ENCODE data around the gene ATP6V0C. TPM values are rescaled to one million over a fixed set of nuclear protein-coding genes. Genes with fewer than 3 reads are reported as not detected.
"Not testable (repeated sequence)": the region's sequence is repeated elsewhere in the genome, so short reads cannot be mapped to it uniquely, and the experiment has no call there.

Gene ATP6V0C
- total RNA-seq, 1 donor from 2014 or later: 137 TPM

- DNase-seq (ENCODE audit: low spot score); intact Hi-C loops (cut with DNase I): not testable (repeated sequence)
Observed at GRCh38 chr16:2567506-2567905, 53.8 kb downstream of the ATP6V0C start.

- DNase-seq (ENCODE audit: low spot score); intact Hi-C loops (cut with DNase I): not testable (repeated sequence)
Observed at GRCh38 chr16:2568573-2568972, 54.8 kb downstream of the ATP6V0C start.

Small RNA genes lying within 50 kb of the gene (microRNA-seq; reads per million reads assigned to microRNA genes)
- gene MIR3178: not detected
- gene MIR6768: not detected

Other genes with a start within 250 kb of the ATP6V0C start
- gene RNPS1, start 245.8 kb upstream of the ATP6V0C start, total RNA-seq: 106 TPM
- gene ABCA3, start 173.2 kb upstream of the ATP6V0C start, total RNA-seq: 13.6 TPM
- 0.86 TPM for gene CCNF, start 84.5 kb upstream of the ATP6V0C start, total RNA-seq
- gene TEDC2, start 53.8 kb upstream of the ATP6V0C start, total RNA-seq: 0.51 TPM
- 0.30 TPM for gene NTN3, start 42.7 kb upstream of the ATP6V0C start, total RNA-seq
- gene TBC1D24, start 38.8 kb upstream of the ATP6V0C start, total RNA-seq: 8.3 TPM
- 12.4 TPM for gene AMDHD2, start 6.4 kb downstream of the ATP6V0C start, total RNA-seq
- not detected for gene CEMP1, start 17.5 kb downstream of the ATP6V0C start, total RNA-seq
- 41.0 TPM for gene PDPK1, start 24.1 kb downstream of the ATP6V0C start, total RNA-seq
- gene KCTD5, start 168.6 kb downstream of the ATP6V0C start, total RNA-seq: 13.9 TPM
- 0.40 TPM for gene PRSS27, start 206.3 kb downstream of the ATP6V0C start, total RNA-seq
- gene SRRM2, start 238.7 kb downstream of the ATP6V0C start, total RNA-seq: 335 TPM

All from cardiac septum (tissue), 1 donor.